PFSK-1 (cell line): ENCODE measurements around the gene DLK1.

Experiments
- FOXP2 ChIP-seq: optimal IDR thresholded peaks from 2 replicates; pipeline ENCODE3; 2011; ENCODE audit warnings: borderline replicate concordance, control low read depth, inconsistent platforms; ENCODE audit not compliant: insufficient read depth; ENCODE audit errors: extremely low read length, extremely low read depth
- POLR2AphosphoS5 ChIP-seq: IDR thresholded peaks from 2 replicates; pipeline ENCODE4 v1.6.1; 2012; ENCODE audit warnings: low read depth, mild to moderate bottlenecking, control low read depth, low read length, moderate library complexity
- SIN3A ChIP-seq: IDR thresholded peaks from 2 replicates; pipeline ENCODE4 v1.6.1; 2012; ENCODE audit warnings: mild to moderate bottlenecking, low read length, moderate library complexity, borderline replicate concordance; ENCODE audit not compliant: insufficient read depth
- TAF1 ChIP-seq: IDR thresholded peaks from 2 replicates; pipeline ENCODE4 v1.6.1; 2012; ENCODE audit warnings: low read length, control low read depth, borderline replicate concordance; ENCODE audit not compliant: insufficient read depth
- TF ChIP-seq, protein P1 (sequence below), 2 experiments: IDR thresholded peaks; 2 replicates each; pipeline versions ENCODE4 v1.6.1 to v1.8.0; 2011 to 2012; ENCODE audit warnings: low read depth in 2 of 2, low read length in 2 of 2, control low read depth in 1 of 2, inconsistent platforms in 1 of 2, mild to moderate bottlenecking in 1 of 2, moderate library complexity in 1 of 2; ENCODE audit not compliant: insufficient read depth in 1 of 2

Gene DLK1

DNA sequence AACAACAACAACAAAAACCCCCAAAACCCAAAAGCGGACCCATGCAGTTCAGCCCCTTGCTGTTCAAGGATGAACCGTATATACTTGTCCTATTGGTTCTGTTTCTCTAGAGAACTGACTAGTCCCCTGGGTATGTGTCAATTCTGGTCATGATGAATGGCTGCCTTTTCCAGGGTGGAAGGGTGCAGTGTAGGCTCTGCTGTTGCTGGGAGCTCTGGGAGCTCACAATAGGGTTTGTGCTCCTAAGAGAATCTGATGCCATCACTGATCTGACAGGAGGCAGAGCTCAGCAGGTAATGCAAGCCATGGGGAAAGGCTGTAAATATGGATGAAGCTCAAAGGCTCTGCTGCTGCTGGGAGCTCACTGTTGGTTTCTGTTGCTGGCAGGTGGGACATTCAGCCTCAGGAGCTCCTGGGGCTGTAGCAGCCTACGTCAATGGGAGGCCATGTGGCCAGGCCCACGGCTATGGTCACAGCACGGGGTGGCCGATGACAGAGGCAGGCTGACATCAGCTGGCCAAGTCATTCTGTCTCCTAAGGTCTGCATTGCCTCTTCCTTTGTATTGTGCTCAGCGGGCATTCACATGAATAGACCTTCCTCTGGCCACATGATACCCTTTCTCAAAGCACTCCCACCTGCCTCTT lies 37.9 kb downstream of the DLK1 start:
- TF ChIP-seq FOXP2 (no peak), POLR2AphosphoS5 (no peak), SIN3A (no peak), TAF1 (no peak)
- TF ChIP-seq, protein P1, sequence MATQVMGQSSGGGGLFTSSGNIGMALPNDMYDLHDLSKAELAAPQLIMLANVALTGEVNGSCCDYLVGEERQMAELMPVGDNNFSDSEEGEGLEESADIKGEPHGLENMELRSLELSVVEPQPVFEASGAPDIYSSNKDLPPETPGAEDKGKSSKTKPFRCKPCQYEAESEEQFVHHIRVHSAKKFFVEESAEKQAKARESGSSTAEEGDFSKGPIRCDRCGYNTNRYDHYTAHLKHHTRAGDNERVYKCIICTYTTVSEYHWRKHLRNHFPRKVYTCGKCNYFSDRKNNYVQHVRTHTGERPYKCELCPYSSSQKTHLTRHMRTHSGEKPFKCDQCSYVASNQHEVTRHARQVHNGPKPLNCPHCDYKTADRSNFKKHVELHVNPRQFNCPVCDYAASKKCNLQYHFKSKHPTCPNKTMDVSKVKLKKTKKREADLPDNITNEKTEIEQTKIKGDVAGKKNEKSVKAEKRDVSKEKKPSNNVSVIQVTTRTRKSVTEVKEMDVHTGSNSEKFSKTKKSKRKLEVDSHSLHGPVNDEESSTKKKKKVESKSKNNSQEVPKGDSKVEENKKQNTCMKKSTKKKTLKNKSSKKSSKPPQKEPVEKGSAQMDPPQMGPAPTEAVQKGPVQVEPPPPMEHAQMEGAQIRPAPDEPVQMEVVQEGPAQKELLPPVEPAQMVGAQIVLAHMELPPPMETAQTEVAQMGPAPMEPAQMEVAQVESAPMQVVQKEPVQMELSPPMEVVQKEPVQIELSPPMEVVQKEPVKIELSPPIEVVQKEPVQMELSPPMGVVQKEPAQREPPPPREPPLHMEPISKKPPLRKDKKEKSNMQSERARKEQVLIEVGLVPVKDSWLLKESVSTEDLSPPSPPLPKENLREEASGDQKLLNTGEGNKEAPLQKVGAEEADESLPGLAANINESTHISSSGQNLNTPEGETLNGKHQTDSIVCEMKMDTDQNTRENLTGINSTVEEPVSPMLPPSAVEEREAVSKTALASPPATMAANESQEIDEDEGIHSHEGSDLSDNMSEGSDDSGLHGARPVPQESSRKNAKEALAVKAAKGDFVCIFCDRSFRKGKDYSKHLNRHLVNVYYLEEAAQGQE (IDR thresholded peaks at IDR 0.05; ENCODE audit: insufficient read depth in 1 of 2, low read depth in 2 of 2, low read length in 2 of 2), result no peak

DNA sequence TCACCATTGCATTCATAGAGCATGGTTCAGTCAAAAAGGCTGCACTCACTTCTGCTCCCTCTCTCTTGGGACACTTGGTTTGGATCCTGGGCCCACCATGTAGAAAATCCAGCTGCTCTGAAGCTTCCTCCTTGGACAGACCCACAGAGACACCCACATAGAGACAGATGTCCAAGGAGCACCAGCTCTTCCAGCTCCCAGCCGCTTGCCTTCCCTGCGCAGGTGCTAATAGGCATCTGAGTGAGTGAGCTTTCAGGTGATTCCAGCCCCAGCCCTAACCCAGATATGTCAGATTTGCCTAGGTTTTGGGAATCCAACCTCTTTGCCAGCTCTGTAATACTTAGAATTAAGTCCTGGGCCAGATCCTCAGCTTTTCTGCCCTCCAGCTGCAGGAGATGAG lies 38.6 kb downstream of the DLK1 start:
- TF ChIP-seq FOXP2 (no peak), POLR2AphosphoS5 (no peak), SIN3A (no peak), TAF1 (no peak)
- TF ChIP-seq, protein P1 (IDR thresholded peaks at IDR 0.05; ENCODE audit: insufficient read depth in 1 of 2, low read depth in 2 of 2, low read length in 2 of 2), result no peak

DNA sequence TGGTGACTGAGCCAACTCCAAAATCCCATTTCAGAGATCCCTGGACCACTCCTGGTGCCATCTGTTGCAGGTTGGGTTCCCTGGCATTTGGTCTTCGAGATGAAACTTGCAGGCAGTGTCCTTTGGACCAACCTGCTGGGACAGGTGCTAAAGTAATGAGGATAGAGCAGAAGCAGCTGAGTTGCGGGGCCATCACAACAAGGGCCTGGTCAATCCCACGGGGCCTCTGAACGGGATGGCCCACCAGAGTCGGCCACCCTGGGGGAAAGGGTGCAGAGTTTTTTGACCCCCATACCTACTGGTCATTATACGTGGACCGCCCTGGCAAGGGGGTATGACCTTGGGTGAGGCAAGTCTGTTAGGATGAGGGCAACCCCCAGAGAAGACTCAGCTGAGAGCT lies 39.3 kb downstream of the DLK1 start:
- TF ChIP-seq SIN3A (no peak), POLR2AphosphoS5 (no peak), FOXP2 (no peak), TAF1 (no peak)
- TF ChIP-seq, protein P1 (IDR thresholded peaks at IDR 0.05; ENCODE audit: insufficient read depth in 1 of 2, low read depth in 2 of 2, low read length in 2 of 2), result no peak

DNA sequence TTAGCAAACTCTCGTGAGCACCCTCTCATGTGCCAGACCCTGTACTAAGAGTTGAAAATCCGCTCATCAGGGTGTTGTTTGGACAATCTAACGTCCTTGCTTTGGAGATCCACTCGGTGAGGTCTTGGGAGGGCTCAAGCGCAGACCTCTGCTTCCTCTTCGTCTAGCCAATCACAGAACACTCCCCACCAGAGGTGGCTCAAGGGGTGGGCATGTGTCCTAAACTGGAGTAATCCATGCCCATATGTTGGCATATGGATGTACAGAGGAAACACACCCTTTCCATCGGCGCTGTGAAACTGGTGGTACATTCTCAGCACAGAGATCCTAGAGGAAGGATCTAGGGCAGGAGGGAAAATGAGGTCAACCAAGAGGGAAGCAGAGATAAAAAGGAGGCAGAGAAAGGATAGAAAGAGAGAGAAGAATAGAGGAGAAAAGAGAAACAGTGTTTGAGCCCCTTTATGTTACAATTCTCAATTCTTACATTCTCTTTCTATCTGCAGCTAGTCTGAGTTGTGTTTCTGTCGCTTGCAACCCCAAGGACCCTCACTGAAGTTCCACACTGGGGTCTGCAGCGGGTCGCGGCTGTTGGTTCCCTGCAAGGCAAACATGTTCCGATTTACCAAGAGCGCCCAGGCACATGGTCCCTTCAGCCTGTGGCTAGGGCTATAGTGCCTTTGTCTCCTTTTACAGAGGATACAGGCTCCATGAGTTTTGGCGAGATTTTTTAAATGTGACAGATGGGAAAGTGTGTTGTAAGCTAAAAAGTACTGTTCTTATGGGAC lies 40.5 kb downstream of the DLK1 start:
- no peak for TF ChIP-seq SIN3A
- TF ChIP-seq TAF1, result no peak
- TF ChIP-seq POLR2AphosphoS5, result no peak
- TF ChIP-seq FOXP2, result no peak
- TF ChIP-seq, protein P1 (IDR thresholded peaks at IDR 0.05; ENCODE audit: insufficient read depth in 1 of 2, low read depth in 2 of 2, low read length in 2 of 2), result no peak
